ENCODE measurements around the gene TPP2.

The TPP2 gene

GRCh38 chr13:102696465-102696864, 99.7 kb downstream of the TPP2 start:
- DNase-seq: no peak

DNA sequence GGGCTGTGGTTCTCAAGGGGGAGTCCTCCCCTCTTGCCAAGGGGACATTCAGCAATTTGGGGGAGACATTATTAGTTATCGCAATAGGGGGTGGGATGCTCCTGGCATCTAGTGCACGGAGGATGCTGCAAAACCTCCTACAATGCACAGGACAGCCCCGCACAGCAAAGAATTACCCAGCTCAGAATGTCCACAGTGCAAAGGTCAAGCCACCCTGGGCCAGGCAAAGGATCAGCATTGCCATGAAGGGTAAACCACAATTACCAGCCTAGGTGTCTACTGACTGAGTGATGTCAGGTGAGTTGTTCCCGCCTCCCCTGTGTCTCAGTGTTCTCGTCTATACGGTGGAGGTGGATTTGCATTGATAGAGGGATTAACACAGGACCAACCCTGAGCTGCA, 100.5 kb downstream of the TPP2 start:
- DNase-seq: no peak

- no peak for DNase-seq
Measured at GRCh38 chr13:102697929-102698648, 101.3 kb downstream of the TPP2 start.

DNA sequence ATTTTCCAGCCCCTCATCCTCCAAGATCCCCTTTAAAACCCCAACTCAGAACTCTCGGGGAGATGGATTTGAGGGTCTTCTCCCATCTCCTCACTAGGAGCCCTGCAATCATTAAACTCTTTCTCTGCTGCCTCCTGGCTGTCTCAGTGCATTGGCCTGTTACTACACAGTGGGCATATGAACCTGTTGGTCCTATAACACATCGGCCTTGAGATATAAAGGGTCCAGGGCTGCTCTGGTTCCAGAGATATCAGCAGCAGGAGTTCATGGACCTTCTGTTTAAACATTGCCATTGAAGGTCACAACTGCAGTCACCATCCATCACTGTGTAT, 101.8 kb downstream of the TPP2 start:
- no peak for DNase-seq

GRCh38 chr13:102699504-102699903, 102.7 kb downstream of the TPP2 start:
- no peak for DNase-seq

GRCh38 chr13:102700088-102701031, 103.6 kb downstream of the TPP2 start:
- no peak for DNase-seq

DNA sequence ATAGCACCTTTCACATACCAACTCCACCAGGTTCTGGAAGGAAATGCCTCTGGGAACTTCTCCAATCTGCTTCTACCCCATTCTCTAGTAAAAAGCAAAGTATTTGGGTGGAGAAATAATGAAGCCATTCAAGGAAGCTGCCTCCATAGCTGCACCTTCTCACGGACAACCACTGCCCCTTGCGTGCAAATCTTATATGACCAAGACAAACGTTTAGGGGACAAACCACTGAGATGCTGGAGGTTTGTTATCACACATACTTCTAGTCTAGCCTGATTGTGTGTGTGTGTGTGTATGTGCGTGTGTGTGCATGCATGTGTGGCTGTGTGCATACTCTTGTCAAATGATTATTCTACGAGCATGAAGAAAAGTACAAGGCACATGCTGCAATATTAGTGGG, 104.5 kb downstream of the TPP2 start:
- DNase-seq: no peak

- DNase-seq: no peak
Measured at GRCh38 chr13:102702965-102703725, 106.4 kb downstream of the TPP2 start.

DNA sequence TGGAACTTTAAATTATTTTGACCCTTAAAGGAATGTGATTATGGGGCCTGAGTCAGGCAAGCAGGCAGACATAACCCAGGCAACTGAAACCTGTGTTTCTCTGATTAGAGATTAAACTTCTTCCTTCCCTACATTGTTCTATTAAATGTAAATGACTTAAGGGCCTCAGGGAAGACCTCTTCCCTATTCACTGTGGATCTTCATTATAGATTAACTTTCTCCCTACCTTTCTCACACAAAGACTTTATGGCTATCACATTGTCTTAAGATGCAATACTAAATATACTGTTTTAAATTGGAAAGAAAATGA, 106.9 kb downstream of the TPP2 start:
- no peak for DNase-seq

DNA sequence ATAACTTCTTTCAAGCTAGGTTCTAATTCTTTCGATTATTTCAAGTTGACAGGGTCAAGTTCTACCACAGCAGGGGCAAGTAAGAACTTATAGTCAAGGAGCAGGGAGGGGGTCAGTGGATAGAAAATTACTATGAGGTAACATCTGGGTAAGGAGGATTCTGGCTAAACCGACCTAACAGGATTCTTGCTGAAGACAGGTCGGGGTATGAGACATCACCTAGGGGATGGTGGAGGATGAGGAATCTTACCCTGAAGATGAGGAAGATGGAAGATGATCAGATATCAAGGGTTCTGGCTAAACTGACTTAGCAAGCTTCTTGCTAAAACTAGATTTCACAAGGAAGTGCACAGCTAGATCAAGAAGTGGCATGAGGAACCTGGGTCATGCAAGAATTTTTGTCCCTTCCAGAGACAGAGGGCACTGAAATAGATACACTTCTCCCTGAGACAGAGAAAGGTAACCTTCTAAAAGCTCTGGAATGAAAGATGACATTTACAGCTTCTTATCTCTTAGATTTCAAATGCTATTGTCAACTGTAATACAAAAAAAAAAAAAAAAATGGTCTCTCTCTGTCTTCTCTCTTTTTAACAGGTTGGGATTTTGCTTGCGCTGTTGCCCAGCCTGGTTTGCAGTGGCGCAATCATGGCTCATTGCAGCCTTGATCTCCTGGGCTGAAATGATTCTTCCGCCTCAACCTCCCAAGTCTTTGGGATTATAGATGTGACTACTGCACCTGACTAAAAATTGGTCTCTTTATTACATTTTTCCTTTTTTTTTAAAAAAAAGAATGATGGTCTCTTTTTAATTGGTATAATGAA, 107.7 kb downstream of the TPP2 start:
- DNase-seq: no peak

- peak; percentile 29 for DNase-seq
Measured at GRCh38 chr13:102707467-102707866, 110.7 kb downstream of the TPP2 start.

DNA sequence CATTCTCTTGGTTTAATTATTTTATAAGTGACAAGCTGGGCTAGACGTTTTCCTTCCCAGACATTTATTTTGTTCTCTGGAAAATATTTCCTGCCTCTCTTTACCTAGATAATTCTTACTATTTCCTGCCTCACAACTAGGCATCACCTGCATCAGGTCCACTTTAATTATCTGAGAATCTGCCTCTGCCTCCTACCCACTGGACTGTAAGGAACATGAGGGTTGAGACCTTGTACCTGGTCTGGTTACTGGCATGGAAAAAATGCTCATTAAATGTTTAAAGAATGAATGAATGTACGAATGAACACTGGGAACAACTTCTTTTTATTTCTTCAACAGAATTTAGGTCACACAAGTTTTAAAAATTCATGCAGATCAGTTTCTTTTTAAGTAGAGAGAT, 111.4 kb downstream of the TPP2 start:
- no peak for DNase-seq

DNA sequence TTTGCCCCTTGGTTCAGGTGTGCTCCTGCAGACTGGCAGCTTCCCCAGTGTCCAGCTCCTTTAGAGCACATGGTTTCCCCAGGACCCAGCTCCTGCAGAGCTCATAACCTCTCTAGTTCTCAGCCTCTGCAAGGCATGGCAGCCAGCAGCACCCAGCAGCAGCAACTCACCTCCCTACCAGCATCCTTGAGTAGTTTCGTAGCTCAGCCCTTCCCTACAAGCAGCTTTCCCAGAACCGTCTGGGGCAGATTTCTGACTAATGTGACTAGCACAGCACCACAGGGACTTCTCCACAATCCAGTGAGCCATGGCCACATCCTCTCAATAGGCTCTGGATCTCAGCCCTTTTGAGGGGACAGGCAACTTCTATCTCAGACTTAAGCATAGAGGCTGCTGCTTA, 112.2 kb downstream of the TPP2 start:
- no peak for DNase-seq

GRCh38 chr13:102709536-102709935, 112.8 kb downstream of the TPP2 start:
- no peak for DNase-seq

DNA sequence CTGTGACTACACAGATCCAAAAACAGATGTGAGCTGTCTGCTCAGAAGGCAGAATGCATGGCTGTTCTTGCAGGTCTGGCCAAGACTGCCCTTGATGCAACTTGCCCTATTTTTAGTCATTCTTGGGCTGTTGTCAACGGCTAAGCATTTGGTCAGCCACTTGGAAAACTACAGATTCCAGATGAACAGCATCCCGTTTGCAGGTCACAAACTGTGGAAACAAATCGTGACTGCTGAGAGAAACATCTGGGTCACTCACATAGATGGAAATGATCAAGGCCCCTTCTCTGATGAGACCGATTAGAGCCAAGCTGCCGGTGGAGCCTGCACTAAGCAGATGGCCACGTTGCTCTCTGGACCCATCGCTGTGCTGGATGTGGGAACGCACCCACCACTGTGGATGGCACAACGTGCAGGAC, 113.5 kb downstream of the TPP2 start:
- DNase-seq: no peak

DNA sequence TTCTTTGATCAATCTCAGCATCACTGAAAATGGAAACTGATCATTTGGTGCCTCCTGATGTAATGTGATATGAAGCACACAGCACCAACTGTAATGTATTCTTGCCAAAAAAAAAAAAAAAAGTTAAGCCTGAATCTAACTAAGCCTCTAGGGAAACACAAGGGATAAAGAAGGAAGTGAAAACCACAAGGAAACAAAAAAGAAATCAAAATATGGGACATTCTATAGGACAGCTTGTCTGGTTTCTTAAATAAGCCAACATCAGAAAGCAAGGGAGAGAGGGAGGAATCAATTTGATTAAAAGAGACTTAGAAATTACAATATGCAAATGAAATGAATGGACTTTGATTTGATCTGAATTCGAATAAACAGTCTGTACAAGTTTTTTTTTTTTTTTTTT, 118.7 kb downstream of the TPP2 start:
- DNase-seq: no peak

- no peak for DNase-seq
Measured at GRCh38 chr13:102718746-102719145, 122.0 kb downstream of the TPP2 start.

DNA sequence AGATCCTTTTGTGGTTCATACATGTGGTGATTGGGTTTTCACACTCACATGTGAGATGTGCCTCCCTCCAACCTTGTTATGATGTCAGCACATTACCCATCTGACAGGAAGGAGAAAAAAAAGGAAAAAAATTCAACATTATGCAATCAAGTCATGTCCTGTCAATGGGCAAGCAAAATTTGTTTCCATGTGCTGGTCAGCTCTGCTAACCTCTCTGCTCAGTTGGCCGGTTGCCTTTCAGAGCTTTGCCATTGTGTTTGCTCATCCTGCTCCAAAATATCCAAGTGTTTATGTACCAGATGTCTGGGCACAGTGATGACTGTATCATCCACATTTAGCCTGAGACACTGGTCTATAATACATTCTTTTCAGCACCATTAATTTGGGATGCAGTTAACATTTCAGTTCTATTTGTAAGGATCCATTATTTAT, 125.0 kb downstream of the TPP2 start:
- no peak for DNase-seq

GRCh38 chr13:102724923-102725322, 128.1 kb downstream of the TPP2 start:
- peak; percentile 33 for DNase-seq

DNA sequence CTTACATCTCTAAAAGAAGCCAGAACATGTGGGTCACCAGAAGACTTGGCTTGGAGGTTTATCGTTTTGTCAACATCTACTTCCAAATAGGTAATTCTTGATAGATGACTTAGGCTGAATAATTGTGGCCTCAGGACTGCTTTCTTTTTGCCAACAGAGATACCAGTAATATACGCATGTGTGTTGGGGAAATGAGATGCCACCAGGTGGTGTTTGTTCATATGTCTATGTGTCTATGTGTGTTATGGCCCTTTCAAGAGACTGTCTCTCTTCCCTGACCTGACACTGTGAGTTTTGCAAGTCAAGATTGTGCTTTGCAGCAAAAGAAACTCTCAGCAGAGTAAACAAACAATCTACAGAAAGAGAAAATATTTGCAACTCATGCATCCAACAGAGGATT, 129.6 kb downstream of the TPP2 start:
- peak; percentile 1 for DNase-seq

All from DMS53 (cell line).